Raji (cell line): Measurements from ENCODE around the gene PTP4A1.

Experiments used
- POLR2A ChIP-seq: IDR thresholded peaks from 2 replicates; pipeline ENCODE4 v1.6.1; 2011; ENCODE audit warnings: low read depth, low read length, control low read depth; ENCODE audit not compliant: insufficient read depth

The PTP4A1 gene

DNA sequence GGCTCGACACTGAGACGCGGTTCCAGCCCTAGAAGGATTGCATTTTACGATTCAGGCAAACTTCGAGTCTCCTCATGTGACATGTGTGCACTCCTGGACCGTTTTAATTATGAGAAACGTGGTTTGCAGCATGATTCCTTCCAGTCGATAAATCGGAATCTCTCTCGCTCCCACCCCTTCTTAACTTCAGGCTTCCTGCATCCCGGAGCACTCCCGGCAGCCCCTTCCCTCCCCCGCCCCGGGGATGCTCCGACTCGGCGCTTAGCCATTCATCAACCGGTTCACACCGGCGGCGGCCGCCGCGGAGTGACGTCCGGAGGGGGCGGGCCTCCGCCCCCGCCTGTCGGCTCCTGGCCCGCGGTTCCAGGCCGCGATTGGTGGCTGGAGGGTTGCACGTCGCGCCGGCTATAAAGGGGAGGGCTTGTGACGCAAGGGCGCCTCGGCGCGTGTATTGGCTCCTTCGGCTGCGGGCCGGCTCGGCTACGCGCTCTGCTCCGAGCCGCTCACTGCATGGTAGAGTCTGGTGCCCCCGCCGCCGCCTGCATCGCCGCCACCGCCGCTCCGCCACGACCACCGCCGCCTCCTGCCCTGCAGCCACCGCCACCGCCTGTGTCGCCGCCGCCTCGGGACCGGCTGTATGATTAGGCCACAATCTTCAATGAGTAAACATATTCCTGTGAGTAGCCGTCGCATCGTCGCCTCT, at the start of gene PTP4A1, which contains the start of gene LOC128125822:
Gene PTP4A1, plus strand, starts transcription at position 437 of the 703 bp plus-strand sequence. CDS start 4,401 bp downstream, outside the sequence.
Gene LOC128125822, plus strand, starts transcription at position 437 of the 703 bp plus-strand sequence.
- peak; percentile 79 for TF ChIP-seq POLR2A

GRCh38 chr6:63523630-63524029, 48.6 kb upstream of the PTP4A1 start:
- no peak for TF ChIP-seq POLR2A

- TF ChIP-seq POLR2A, result no peak
These were observed 46.9 kb upstream of the PTP4A1 start for GRCh38 chr6:63525186-63525878.

DNA sequence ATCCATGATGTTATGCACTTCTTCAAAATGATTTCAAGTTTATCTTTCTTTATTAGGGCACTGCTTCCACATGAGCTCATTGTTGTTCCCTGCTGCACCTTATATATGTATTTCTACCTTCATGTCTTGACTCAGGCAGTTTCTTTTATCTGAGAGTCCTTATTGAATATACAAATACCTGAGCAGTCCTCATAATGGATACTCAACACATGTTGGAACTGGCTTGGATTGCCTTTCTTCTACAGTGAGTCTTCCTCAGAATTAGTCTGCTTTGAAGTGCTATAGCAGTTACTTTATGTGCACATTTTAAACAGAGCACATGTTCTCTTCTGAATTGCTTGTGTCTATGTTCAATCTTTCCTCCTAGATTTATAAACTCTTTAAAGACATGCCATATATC, 45.3 kb upstream of the PTP4A1 start:
- no peak for TF ChIP-seq POLR2A

GRCh38 chr6:63527658-63528514, 44.4 kb upstream of the PTP4A1 start:
- TF ChIP-seq POLR2A, result no peak

DNA sequence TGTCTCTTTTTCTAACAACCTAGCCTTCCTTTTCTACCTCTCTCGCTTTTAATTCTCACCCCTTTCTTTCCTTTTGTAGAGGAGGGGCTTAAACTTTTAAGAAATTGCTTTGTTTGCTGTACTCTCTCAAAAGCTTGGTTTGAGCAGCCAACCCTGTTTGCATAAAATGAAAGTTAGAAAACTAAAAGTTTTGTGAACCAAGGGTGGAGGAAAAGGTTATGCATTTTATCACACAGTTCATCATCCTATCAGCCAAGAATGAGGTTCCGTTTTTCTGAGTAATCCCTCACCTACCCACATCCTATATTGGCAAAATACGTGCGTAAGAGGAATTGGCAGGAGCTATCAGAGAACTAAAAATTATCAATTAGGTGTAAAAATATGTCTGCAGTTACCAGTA, 42.8 kb upstream of the PTP4A1 start:
- no peak for TF ChIP-seq POLR2A

DNA sequence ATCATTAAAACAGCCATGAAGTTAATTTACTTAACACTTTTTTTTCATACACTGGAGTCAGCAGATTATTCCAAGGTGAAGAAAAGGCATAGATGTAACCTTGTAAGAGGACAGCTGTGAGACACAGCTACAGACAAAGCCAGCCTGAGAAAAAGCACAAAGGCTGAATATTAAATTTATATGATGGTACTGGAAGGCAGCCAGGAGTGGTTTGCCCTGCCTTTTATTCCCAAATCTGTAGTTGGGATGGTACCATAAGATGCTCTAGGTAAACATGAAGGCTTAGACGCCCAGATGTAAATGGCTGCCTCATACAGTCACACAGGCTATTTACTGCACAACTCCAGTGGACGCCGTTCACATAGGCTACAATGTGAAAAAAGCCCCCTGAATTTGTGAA, 42.1 kb upstream of the PTP4A1 start:
- TF ChIP-seq POLR2A, result no peak

- TF ChIP-seq POLR2A, result no peak
These were observed 41.3 kb upstream of the PTP4A1 start for GRCh38 chr6:63530991-63531390.

DNA sequence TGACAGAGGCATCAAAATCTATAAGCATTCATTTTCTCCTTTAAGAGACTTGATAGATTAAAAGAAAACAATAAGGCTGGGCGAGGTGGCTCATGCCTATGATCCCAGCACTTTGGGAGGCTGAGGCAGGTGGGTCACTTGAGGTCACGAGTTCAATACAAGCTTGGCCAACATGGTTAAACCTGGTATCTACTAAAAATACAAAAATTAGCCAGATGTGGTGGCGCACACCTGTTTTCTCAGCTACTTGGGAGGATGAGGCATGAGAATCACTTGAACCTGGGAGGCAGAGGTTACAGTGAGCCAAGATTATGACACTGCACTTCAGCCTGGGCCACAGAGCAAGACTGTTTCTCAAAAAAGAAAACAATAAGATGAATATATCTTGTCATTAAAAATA, 39.3 kb upstream of the PTP4A1 start:
- TF ChIP-seq POLR2A, result no peak

GRCh38 chr6:63533952-63534351, 38.3 kb upstream of the PTP4A1 start:
- no peak for TF ChIP-seq POLR2A

GRCh38 chr6:63537201-63537958, 34.9 kb upstream of the PTP4A1 start:
- TF ChIP-seq POLR2A, result no peak

GRCh38 chr6:63537959-63538300, 34.4 kb upstream of the PTP4A1 start:
- TF ChIP-seq POLR2A, result no peak

GRCh38 chr6:63538550-63538949, 33.7 kb upstream of the PTP4A1 start:
- TF ChIP-seq POLR2A, result no peak

DNA sequence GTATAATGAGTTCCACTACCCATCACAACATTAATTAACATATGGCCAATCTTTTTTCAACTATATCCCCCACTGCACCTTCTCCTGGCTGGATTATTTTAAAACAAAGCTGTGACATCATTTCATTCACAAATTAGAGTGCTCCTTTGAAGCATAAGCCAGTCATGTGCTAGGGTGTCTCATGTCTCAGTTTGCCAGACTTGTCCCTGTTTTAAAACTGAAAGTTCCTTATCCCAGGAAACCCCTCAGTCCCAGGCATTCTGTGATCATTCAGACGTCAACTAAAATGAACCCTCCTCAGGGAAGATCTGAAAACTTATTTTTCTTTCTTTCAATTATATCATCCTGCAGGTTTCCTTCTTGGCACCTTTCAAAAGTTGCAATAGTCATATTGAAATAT, 29.3 kb upstream of the PTP4A1 start:
- TF ChIP-seq POLR2A, result no peak

DNA sequence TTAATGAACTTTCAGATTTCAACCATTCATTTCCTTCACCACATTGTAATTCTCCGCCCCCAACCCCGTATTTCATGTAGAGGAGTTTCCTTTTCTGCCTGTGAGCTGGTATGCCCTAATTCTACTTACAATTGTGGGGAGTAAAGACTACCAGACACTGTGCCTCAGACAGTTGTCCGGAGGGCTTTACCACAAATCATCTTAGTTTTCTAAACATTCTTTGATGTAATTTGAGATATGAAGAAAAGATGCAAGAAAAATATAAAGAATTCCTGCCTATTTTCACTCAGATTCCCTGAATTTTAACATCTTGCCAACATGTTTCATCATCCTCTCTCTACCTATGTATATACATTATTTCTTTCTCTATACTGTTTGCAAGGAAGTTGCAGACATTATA, 28.3 kb upstream of the PTP4A1 start:
- TF ChIP-seq POLR2A, result no peak
